NT2/D1 (cell line): ENCODE results near the gene CD47.

Source experiments
- YY1 ChIP-seq: IDR thresholded peaks from 2 replicates; pipeline ENCODE4 v1.6.1; 2011; ENCODE audit not compliant: insufficient read length, insufficient read depth
- ZNF274 ChIP-seq: IDR thresholded peaks from 2 replicates; pipeline ENCODE4 v1.6.1; 2011; ENCODE audit warnings: mild to moderate bottlenecking, low read depth, low read length

DNA sequence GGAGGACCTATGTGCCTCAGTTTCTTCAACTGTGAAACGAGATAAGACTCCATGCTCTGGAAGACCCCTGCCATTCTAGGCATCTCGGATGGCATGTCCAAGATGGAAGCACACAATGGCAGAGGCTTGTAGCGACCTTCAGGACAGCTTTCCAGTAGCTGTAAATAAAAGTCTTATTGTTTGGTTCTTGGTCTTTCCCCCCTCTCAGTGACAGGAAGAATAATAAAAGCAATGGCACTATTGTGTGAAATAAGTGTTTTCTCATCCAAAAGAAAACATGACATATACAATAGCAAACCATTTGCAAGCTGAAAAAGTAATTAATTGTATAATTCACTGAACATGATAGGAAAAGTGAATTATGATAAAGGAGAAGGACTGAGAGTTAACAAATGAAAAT is 32.5 kb upstream of the CD47 start:
- TF ChIP-seq YY1, result no peak
- no peak for TF ChIP-seq ZNF274
